Glomerular visceral epithelial cell (primary cell): ENCODE measurements around the gene SEC14L1.
A peak's percentile ranks its signal among the peaks of the same experiment; 100 is the strongest.
"Not testable (repeated sequence)": the region's sequence is repeated elsewhere in the genome, so short reads cannot be mapped to it uniquely, and the experiment has no call there.

Experiments used
- DNase-seq: peaks from one replicate; pipeline ENCODE4 v3.0.0-alpha.2; 2016; ENCODE audit errors: extremely low spot score

SEC14L1 gene

DNA sequence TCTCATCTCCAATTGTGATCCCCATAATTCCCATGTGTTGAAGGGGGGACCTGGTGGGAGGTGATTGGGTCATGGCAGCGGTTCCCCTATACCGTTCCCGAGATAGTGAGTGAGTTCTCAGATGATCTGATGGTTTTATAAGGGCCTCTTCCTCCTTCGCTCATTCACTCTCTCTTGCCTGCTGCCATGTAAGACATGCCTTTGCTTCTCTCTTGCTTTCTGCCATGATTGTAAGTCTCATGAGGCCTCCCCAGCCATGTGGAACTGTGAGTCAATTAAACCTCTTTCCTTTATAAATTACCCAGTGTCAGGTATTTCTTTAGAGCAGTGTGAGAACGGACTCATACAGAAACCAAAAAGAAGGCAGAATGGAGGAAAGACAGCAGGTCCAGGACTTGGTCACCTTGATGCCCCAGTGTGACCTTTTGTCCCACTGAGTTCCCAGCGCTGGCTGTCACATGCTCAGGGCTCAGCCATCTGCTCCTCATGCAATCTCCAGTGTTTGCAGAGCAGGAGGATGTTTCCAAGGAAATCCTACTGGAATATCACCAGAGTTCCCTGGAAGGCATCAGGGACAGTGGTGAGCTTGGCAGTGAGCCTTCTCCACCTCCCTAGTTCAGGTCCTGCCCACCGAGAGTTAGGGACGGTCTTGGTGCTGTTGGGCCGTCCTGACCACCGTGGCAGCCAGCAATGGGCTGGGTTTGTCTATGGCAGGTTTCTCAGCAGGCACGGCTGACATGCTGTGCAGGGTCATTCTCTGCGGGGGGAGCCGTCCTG is 96.7 kb downstream of the SEC14L1 start:
- no peak for DNase-seq

DNA sequence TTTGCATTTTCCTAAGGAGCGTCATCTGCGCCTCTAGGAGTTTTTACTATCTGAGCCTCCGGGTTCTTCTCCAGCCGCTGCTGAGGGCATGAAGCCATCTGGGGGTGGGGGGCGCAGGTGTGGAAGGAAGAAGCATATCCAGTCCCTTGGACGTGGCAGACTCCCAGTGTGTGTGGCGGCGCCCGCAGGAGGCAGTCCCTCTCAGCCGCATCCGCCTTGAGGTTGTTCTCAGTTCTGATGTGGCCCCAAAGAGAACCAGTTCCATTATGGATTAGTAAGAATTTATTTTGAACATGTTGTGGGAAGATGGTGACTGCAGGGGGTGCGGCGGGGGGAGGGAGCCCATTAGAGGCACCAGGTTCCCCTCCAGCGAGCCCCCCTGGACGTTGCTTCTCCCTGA is 100.2 kb downstream of the SEC14L1 start:
- no peak for DNase-seq

DNA sequence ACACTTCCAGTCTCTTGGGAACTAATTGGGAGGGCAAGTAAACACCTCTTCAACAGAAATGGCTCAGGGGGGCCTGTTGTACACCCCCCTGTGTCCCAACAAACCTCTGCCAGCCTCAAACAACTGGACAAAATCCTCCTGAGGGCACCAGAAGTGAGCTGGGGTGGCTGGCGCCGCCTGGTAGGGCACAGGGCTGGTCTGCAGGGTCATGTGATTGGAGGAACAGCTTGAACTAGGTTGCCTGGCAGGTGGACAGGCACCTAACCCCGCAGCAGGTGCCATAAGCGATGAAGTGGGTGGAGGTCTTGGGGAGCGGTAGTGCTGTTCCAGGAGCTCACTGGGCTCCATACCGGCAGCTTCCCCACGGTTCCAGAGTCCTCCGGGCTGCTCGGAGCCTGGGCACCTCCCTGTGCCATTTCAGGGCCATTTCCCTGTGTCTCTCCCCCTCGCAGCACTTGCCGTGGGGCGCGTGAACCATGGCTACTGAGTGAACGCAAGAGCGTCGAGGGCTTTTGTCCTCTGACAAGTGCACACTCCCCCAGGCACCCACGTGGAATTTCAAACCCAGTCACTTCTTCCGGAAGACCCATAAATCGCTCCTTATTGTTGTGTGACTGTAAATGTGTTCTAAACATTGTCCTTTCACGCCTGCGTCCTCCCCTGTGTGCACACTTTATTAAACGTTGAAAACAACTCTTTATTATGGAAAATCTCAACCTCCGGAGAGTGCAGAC is 101.5 kb downstream of the SEC14L1 start:
- DNase-seq: no peak

DNA sequence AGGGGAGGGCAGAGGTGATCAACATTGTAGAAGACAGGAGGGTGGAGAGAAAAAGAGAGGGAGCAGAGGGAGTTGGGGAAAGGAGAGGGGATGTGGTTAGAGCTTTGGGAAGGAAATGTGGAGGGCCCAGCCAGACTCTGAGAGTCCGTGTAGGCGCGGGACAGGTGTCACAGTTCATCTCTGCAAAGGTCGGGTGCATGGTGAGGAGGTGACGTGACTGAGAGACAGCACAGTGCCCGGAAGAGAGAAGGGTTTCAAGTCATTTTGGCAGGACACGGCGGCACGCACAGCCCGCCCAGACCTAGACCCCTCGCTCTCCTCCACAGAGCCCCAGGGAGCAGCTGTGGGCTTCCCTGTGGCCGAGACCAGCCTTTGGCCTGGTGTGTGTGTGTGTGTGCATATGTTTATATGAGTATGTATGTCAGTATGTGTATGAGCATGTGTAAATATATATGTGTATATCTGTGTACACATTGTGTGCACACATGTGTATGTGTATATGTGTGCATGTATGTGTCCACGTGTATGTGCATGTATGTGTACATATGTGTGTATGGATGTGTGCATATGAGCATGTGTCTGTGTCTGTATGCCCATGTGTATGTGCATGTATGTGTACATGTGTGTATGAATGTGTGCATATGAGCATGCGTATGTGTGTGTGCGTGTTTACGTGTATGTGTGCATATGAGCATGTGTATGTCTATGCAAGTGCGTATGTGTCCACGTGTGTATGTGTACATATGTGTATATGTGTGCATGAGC is 104.6 kb downstream of the SEC14L1 start:
- DNase-seq: no peak

- no peak for DNase-seq
Observed at GRCh38 chr17:77246110-77247047, 105.6 kb downstream of the SEC14L1 start.

DNA sequence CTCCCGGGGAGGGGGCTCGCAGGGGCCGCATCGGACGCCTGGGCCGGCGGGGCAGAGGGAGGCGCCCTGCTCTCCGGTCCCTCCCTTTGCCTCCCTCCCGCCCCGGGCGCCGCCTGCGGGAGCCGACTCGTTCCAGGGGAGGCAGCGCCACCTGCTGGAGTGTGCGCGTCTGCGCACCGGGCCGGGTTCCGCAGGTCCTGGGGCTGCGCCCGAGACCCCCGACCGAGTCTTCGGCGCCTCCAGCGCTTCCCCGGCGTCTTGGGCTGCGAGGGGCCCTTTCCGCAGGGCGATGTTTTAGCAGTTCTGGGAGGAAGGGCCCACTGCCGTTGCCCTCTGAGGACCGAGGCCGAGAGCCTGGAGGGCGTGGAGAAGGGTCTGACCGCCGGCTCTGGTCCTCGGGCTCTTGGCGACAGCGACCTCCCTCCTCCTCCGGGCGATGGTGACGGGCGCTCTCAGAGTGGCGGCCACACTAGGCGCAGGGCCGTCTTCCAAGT is 106.3 kb downstream of the SEC14L1 start:
- peak; percentile 79 for DNase-seq

GRCh38 chr17:77247609-77248008 is 106.8 kb downstream of the SEC14L1 start:
- DNase-seq: no peak

DNA sequence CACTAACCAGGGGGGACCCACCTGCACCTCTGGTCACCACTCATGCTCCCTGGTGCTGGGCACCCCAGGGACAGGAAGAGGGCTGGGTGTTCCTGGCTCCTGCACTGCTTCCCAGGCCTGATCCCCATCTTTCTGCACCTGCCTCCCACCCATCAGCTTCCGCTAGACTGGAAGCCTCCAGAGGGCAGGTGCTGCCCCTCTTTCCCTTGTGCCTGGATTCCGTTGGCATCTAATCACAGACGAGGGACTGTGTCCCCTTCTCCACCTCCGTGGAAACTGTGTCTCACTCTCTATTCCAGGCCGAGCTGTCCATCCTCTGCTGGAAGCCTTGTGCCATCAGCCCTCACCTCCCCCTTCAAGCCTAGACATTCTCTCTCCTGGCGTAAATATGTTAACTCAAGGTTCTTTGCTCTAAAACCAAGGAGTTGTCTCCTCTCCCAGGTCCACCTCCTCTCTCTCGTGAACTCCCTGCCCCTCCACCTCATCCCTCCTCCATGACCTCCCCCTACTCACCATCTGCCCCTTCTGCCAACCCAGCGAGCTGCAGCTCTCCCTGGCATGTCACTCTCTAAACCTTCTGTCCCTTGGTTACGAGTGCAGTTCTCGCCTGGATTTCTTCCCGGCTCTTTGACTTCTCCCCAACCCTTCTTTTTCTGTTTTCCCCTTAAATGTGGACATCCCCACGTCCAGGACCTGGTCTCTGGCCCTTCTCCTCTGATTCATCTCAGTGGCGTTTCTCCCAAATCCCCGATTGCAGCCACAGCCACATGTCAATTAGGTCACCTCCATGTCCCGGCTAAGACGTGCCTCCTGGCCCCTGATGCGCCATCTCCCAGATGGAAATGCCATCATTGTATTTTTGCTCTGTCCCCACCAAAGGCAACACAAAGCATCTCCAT is 107.7 kb downstream of the SEC14L1 start:
- no peak for DNase-seq

GRCh38 chr17:77251622-77252183 is 110.9 kb downstream of the SEC14L1 start:
- DNase-seq: no peak

DNA sequence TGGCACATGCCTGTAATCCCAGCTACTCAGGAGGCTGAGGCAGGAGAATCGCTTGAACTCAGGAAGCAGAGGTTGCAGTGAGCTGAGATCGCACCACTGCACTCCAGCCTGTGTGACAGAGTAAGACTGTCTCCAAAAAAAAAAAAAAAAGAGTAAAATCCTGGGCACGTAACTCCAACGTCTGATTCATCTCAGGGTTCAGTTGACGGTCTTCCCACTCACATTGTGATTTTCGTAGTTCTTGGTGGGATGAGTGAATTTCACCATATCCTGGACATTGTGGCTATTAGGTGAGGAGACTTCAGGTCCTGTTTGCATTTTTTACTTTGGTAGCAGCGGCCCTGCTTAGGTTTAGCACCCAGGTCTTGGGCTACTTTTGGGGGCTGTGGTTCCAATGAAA is 111.5 kb downstream of the SEC14L1 start:
- DNase-seq: peak; percentile 42

DNA sequence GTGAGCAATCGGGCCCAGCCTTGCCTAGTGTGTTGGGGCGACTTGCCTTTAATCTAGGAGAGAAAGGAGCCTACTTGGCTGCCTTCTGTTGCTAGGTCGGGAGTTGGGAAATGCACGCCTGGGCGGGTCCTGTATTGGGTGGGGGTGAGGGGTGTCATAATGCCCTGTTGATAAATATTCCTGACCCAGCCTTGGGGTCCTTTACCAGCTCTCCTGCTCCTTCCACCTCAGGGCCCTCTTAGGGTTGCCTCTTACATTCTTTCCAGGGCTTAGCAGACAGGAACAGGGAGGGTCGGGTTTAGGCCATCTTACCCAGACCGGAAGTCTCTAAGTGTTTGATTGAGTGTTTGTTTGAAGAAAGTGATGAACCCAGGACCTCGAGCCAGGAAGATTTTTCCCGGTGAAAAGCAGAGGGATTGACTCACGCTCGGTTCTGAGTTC is 112.9 kb downstream of the SEC14L1 start:
- DNase-seq: no peak

DNA sequence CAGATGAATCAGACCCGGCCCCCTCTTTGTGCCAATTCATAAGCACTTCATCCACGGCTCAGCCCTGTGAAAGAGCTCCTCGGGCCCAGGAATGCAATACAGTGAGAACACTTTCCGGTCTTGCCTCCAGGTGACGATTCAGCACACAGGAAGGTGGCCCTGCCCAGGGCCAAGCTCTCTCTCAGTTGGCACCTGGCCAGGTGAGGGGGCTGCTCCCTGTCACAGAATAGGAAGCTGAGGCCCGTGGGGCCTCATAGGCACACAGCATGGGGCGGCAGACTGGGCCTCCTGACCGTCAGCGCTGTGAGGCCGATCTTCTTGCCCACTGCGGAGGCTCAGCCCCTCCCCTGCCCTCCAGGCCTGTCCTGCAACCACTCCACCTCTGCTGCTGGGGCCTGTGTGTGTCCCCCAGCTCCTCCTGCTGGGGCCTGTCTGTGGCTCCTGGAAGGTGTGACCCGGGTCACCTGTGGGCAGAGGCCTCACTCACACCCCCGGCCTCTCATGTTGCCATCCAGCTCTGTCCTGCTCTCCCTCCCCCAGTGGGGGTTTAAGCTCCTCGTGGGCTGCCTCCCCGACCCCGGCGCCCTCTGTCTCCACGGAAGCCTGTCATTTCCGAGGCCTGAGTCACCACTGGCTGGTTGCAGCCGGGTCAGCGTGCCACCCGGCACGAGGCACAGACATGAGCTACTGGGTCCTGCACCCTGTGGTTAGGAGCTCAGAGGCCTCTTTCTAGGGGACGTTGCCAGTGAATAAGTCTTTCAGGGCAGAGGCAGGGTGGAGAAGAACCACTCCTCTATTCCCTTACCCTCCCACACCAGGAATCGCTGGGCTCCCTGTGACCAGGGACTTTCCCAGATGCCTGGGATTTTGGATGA is 114.4 kb downstream of the SEC14L1 start:
- DNase-seq: peak; percentile 99

GRCh38 chr17:77255970-77256369 is 115.2 kb downstream of the SEC14L1 start:
- DNase-seq: not testable (repeated sequence)

- DNase-seq: no peak
Observed at GRCh38 chr17:77256710-77257109, 115.9 kb downstream of the SEC14L1 start.

GRCh38 chr17:77257169-77257568 is 116.4 kb downstream of the SEC14L1 start:
- no peak for DNase-seq

GRCh38 chr17:77257596-77258458 is 117.1 kb downstream of the SEC14L1 start:
- DNase-seq: no peak

DNA sequence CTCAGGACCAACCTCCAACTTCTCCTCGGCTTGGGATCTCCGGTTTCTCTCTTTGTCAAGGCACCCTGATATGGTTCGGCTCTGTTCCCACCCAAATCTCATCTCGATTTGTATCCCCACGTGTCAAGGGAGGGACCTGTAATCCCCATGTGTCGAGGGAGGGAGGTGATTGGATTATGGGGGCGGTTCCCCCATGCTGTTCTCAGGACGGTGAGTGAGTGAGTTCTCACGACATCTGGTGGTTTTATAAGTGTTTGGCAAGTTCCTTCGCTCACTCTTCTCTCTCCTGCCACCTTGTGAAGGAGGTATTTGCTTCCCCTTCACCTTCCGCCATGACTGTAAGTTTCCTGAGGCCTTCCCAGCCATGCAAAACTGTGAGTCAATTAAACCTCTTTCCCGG is 117.9 kb downstream of the SEC14L1 start:
- DNase-seq: no peak
